Measurements from ENCODE around the gene CHIT1. TPM values are rescaled to one million over a fixed set of nuclear protein-coding genes. Genes with fewer than 3 reads are reported as not detected.

CHIT1 gene
- total RNA-seq, 1 donor from 2014 or later, result 225 TPM

- no peak for TF ChIP-seq CTCF (IDR thresholded peaks at IDR 0.05)
- Histone ChIP-seq H3K27ac (no peak overlapping the region), H3K4me1 (peaks cover 12% of the 10 kb centered on the region), H3K36me3 (no peaks in the 10 kb centered on the region), H3K9me3 (no peaks in the 10 kb centered on the region), H3K27me3 (ENCODE audit: low read depth) (no peaks in the 10 kb centered on the region), H3K4me3 (no peak overlapping the region)
- ATAC-seq (no peak), DNase-seq (no peak)
- intact Hi-C loops (cut with DNase I), result no loop called here
These were observed 47.7 kb downstream of the CHIT1 start for GRCh38 chr1:203181586-203182386.

- TF ChIP-seq CTCF (IDR thresholded peaks at IDR 0.05), result no peak
- Histone ChIP-seq H3K27me3 (ENCODE audit: low read depth) (no peaks in the 10 kb centered on the region), H3K9me3 (no peaks in the 10 kb centered on the region), H3K4me3 (no peak overlapping the region), H3K27ac (no peak overlapping the region), H3K36me3 (no peaks in the 10 kb centered on the region), H3K4me1 (peaks cover 14% of the 10 kb centered on the region)
- ATAC-seq (no peak), DNase-seq (no peak)
- intact Hi-C loops (cut with DNase I), result no loop called here
These were observed 48.7 kb downstream of the CHIT1 start for GRCh38 chr1:203180611-203181330.

DNA sequence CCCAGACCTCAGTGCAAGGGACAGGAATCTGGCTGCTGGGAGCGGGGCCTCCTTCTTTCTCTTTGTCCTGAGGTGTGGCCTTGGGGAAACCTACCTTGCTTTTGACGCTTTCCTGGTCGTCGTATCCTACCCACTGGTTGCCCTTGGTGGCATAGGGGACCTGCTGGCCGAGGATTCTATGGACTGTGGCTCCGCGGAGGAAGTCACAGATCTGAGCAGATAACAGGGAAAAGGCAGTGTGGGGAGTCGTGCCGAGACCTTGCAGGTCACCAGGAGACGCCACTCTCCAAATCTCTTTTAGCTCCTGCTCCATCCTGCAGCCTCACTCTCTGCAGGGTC lies 49.8 kb downstream of the CHIT1 start:
- DNase-seq (no peak), ATAC-seq (no peak)
- Histone ChIP-seq H3K27me3 (ENCODE audit: low read depth) (no peaks in the 10 kb centered on the region), H3K27ac (no peak overlapping the region), H3K36me3 (no peaks in the 10 kb centered on the region), H3K9me3 (no peaks in the 10 kb centered on the region), H3K4me1 (peaks cover 21% of the 10 kb centered on the region), H3K4me3 (no peak overlapping the region)
- TF ChIP-seq CTCF (IDR thresholded peaks at IDR 0.05), result no peak
- intact Hi-C loops (cut with DNase I), result no loop called here

GRCh38 chr1:203178821-203179666 lies 50.4 kb downstream of the CHIT1 start:
- Histone ChIP-seq H3K36me3 (no peaks in the 10 kb centered on the region), H3K27me3 (ENCODE audit: low read depth) (no peaks in the 10 kb centered on the region), H3K27ac (no peak overlapping the region), H3K4me1 (peaks cover 21% of the 10 kb centered on the region), H3K4me3 (no peak overlapping the region), H3K9me3 (no peaks in the 10 kb centered on the region)
- DNase-seq (no peak), ATAC-seq (no peak)
- no peak for TF ChIP-seq CTCF (IDR thresholded peaks at IDR 0.05)
- intact Hi-C loops (cut with DNase I), result no loop called here

DNA sequence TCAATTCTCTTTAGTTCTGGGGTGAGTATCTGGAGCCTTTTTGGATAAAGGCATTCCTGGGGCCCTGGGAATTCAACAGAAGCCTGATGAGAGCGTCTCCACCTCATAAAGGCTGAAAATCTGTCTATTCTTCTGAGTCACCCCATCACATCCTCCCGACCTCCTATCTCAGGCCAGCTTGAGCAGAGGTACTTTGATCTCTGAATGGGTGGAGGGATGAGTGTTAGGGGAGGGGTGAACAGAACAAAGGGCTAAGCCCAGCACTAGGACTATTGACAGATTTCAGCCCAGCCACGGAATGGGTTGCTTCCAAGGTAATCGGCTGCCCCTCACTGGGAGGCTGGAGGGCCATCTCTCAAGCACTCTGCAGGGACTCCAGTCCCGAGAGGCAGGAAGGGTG lies 51.4 kb downstream of the CHIT1 start:
- peaks cover 21% of the 10 kb centered on the region for H3K4me1 ChIP-seq
- ATAC-seq (no peak), DNase-seq (no peak)
- intact Hi-C loops (cut with DNase I), result no loop called here
- no peaks in the 10 kb centered on the region for H3K27me3 ChIP-seq (ENCODE audit: low read depth)
- no peak for TF ChIP-seq CTCF (IDR thresholded peaks at IDR 0.05)
- H3K4me3 ChIP-seq, result no peak overlapping the region
- H3K27ac ChIP-seq, result no peak overlapping the region
- H3K9me3 ChIP-seq, result no peaks in the 10 kb centered on the region
- no peaks in the 10 kb centered on the region for H3K36me3 ChIP-seq
